CD8-positive, alpha-beta memory T cell (primary cell): Measurements from ENCODE around the gene XRCC5. TPM values are rescaled to one million over a fixed set of nuclear protein-coding genes. Genes with fewer than 3 reads are reported as not detected.

Source experiments
- CTCF ChIA-PET: fragments of 350-600 bp; sonication (Branson Sonifier 250); formaldehyde crosslinking; loops from one replicate; lab custom pipeline; 2021; ENCODE audit warnings: antibody characterized with exemption; lab: Charles Lee
- POLR2A ChIA-PET: fragments of 350-600 bp; sonication (Branson Sonifier 250); formaldehyde crosslinking; loops from one replicate; lab custom pipeline; 2021; ENCODE audit warnings: antibody characterized with exemption; lab: Charles Lee
- DNase-seq, 5 donors: peaks; one replicate each; pipeline versions ENCODE4 v3.0.0 to v3.0.0-alpha.2; 2020 to 2022; ENCODE audit warnings: mixed read lengths in 1 of 5
- H3K27ac ChIP-seq: one replicate; pipeline ENCODE4 v1.7.0; 2013; ENCODE audit warnings: low read depth, mild to moderate bottlenecking, low read length, moderate library complexity
- H3K27me3 ChIP-seq: 2 replicates; pipeline ENCODE4 v1.7.0; 2013; ENCODE audit warnings: low read length, mild to moderate bottlenecking; ENCODE audit not compliant: insufficient read depth, poor library complexity, severe bottlenecking
- H3K36me3 ChIP-seq: 2 replicates; pipeline ENCODE4 v1.7.0; 2013; ENCODE audit warnings: mild to moderate bottlenecking, low read length, moderate library complexity; ENCODE audit not compliant: insufficient read depth
- H3K4me1 ChIP-seq: 2 replicates; pipeline ENCODE4 v1.7.0; 2013; ENCODE audit warnings: mild to moderate bottlenecking, low read length, moderate library complexity; ENCODE audit not compliant: insufficient read depth
- H3K4me3 ChIP-seq: 2 replicates; pipeline ENCODE4 v1.7.0; 2013; ENCODE audit warnings: mild to moderate bottlenecking, low read length
- H3K9me3 ChIP-seq: 2 replicates; pipeline ENCODE4 v1.7.0; 2013; ENCODE audit warnings: mild to moderate bottlenecking, low read length
- H3K27ac Mint-ChIP-seq, 8 donors: one replicate each; pipeline ENCODE4 v1.8.0; 2020 to 2021; ENCODE audit warnings: mixed read lengths in 8 of 8, mild to moderate bottlenecking in 6 of 8, inconsistent platforms in 3 of 8, moderate library complexity in 3 of 8
- H3K27me3 Mint-ChIP-seq, 2 donors: one replicate each; pipeline ENCODE4 v1.8.0; 2020 to 2021; ENCODE audit warnings: mixed read lengths in 2 of 2, mild to moderate bottlenecking in 1 of 2, moderate library complexity in 1 of 2
- H3K36me3 Mint-ChIP-seq, 3 donors: one replicate each; pipeline ENCODE4 v1.8.0; 2020 to 2021; ENCODE audit warnings: mixed read lengths in 3 of 3, inconsistent platforms in 1 of 3, mild to moderate bottlenecking in 1 of 3
- H3K4me1 Mint-ChIP-seq, 3 donors: one replicate each; pipeline ENCODE4 v1.8.0; 2020 to 2021; ENCODE audit warnings: mixed read lengths in 3 of 3, inconsistent platforms in 1 of 3, mild to moderate bottlenecking in 1 of 3
- H3K4me3 Mint-ChIP-seq, 7 donors: one replicate each; pipeline ENCODE4 v1.8.0; 2020 to 2021; ENCODE audit warnings: mixed read lengths in 7 of 7, mild to moderate bottlenecking in 6 of 7, moderate library complexity in 4 of 7, inconsistent platforms in 2 of 7
- H3K9me3 Mint-ChIP-seq, 5 donors: one replicate each; pipeline ENCODE4 v1.8.0; 2020 to 2022; ENCODE audit warnings: mixed read lengths in 5 of 5, mild to moderate bottlenecking in 3 of 5, moderate library complexity in 2 of 5, inconsistent platforms in 1 of 5
- polyA plus RNA-seq: library from polyadenylated mRNA; unstranded; fragments of 300-500 nt; fragmentation: Illumina TruSeq; gene quantifications from one replicate; pipeline ENCODE4 v1.2.3, GENCODE V29; 2021
- total RNA-seq, 2 experiments: library from RNA; stranded (reverse); gene quantifications; one replicate each; pipeline ENCODE4 v1.2.3, GENCODE V29; 2021

Gene XRCC5
- total and polyA plus RNA-seq, 3 experiments from 2014 or later, result 306 to 643 (median 612) TPM

DNA sequence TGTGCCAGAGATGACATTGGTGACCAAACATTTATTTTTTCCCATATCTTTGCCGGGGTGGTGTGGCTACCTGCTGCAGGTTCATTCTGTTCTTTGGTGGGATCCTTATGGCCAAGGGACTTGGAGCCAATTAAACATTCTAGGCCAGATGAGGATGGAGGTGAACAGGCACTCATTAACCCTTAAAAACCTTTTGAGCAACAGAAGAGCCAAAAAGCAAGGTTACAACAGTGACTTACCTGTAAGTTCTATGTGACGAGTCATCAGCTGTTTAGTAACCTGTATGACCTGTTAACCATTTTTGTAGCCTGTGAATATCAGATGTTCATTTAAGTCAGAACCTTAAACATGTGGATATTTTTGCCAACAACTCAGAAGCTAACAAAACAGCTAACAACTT lies 105.6 kb downstream of the XRCC5 start:
- no peaks in the 10 kb centered on the region for H3K36me3 ChIP-seq
- H3K4me1 ChIP-seq, result peaks cover 6% of the 10 kb centered on the region
- peak overlapping the region in 1 of 8 donors; percentile 8 for H3K27ac Mint-ChIP-seq
- H3K27me3 Mint-ChIP-seq, result no peaks in the 10 kb centered on the region
- no peak for DNase-seq
- H3K36me3 Mint-ChIP-seq, result peaks cover 0 to 35% (median 1%) of the 10 kb centered on the region in 3 donors
- no peak overlapping the region for H3K27ac ChIP-seq
- ChIA-PET POLR2A (no interaction called here), CTCF (interaction anchor here (1.2 to 1.5 kb wide), 2 partner anchors 10 to 190 kb away, joined by 3 read pairs; no protein-coding TSS in a partner anchor)
- H3K4me3 ChIP-seq, result no peak overlapping the region
- no peaks in the 10 kb centered on the region for H3K9me3 ChIP-seq
- H3K4me1 Mint-ChIP-seq, result peaks cover 7 to 31% (median 24%) of the 10 kb centered on the region in 3 donors
- H3K4me3 Mint-ChIP-seq, result no peak overlapping the region
- no peaks in the 10 kb centered on the region for H3K9me3 Mint-ChIP-seq
- H3K27me3 ChIP-seq, result no peaks in the 10 kb centered on the region

DNA sequence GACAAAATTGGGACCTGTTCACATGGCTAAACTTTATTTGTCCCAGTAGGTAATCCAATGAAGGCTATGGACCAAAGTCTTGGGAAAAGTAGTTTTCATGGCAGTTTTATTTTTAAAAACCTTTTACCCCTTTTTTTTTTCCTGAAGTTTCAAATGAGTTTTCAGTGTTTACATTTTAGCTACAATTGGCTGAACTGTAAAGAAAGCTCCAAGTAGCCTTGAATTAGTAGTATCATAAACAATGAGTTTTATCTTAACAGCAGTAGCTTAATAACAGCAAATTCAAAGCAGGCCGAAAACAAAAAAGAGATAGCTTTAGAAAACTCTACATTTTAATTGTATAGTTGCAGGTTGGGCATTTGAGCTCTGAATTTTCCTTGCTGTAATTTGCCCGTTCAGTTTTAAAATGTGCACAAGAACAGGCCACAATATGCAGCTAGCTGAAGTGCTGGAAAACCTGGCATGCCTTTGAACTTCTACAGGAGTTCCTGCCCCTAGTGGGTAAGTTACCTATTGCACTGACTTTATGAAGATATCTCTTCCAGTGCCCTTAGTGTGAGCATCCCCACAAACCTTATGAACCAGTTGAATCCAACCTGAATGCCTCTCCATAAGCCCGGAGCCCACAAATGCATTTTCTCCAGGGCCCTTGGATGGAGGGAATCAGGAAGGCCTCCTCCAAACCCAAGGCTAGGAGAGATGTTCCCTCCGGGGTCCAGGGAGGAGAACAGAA lies 106.7 kb downstream of the XRCC5 start:
- H3K27me3 ChIP-seq, result no peaks in the 10 kb centered on the region
- H3K9me3 ChIP-seq, result no peaks in the 10 kb centered on the region
- ChIA-PET CTCF (interaction anchor here (1.2 to 1.5 kb wide), 2 partner anchors 11 to 189 kb away, joined by 3 read pairs; no protein-coding TSS in a partner anchor), POLR2A (no interaction called here)
- Mint-ChIP-seq H3K4me3 (no peak overlapping the region), H3K36me3 (peaks cover 0 to 32% (median 1%) of the 10 kb centered on the region in 3 donors), H3K4me1 (peaks cover 4 to 27% (median 17%) of the 10 kb centered on the region in 3 donors), H3K9me3 (no peaks in the 10 kb centered on the region), H3K27me3 (no peaks in the 10 kb centered on the region), H3K27ac (no peak overlapping the region)
- no peaks in the 10 kb centered on the region for H3K36me3 ChIP-seq
- DNase-seq, result no peak
- H3K4me3 ChIP-seq, result no peak overlapping the region
- no peaks in the 10 kb centered on the region for H3K4me1 ChIP-seq
- no peak overlapping the region for H3K27ac ChIP-seq

DNA sequence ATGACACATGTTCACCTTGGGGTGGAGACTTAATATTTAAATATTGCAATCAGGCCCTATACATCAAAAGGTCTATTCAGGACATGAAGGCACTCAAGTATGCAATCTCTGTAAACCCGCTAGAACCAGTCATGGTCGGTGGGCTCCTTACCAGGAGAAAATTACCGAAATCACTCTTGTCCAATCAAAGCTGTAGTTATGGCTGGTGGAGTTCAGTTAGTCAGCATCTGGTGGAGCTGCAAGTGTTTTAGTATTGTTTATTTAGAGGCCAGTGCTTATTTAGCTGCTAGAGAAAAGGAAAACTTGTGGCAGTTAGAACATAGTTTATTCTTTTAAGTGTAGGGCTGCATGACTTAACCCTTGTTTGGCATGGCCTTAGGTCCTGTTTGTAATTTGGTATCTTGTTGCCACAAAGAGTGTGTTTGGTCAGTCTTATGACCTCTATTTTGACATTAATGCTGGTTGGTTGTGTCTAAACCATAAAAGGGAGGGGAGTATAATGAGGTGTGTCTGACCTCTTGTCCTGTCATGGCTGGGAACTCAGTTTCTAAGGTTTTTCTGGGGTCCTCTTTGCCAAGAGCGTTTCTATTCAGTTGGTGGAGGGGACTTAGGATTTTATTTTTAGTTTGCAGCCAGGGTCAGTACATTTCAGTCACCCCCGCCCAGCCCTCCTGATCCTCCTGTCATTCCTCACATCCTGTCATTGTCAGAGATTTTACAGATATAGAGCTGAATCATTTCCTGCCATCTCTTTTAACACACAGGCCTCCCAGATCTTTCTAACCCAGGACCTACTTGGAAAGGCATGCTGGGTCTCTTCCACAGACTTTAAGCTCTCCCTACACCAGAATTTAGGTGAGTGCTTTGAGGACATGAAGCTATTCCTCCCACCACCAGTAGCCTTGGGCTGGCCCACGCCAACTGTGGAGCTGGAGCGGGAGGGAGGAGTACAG lies 108.1 kb downstream of the XRCC5 start:
- no peak overlapping the region for H3K4me3 ChIP-seq
- no peaks in the 10 kb centered on the region for H3K36me3 ChIP-seq
- Mint-ChIP-seq H3K4me3 (peak overlapping the region in 1 of 7 donors; percentile 27), H3K9me3 (no peaks in the 10 kb centered on the region), H3K27me3 (no peaks in the 10 kb centered on the region), H3K36me3 (peaks cover 0 to 27% (median under 1%) of the 10 kb centered on the region in 3 donors), H3K27ac (peak overlapping the region in 2 of 8 donors; percentile 25 to 33), H3K4me1 (peaks cover 7 to 20% (median 18%) of the 10 kb centered on the region in 3 donors)
- no peaks in the 10 kb centered on the region for H3K4me1 ChIP-seq
- H3K27me3 ChIP-seq, result no peaks in the 10 kb centered on the region
- no peaks in the 10 kb centered on the region for H3K9me3 ChIP-seq
- H3K27ac ChIP-seq, result no peak overlapping the region
- ChIA-PET CTCF (interaction anchor here (1.8 kb wide), 1 partner anchor 188 kb away, joined by 5 read pairs; no protein-coding TSS in a partner anchor), POLR2A (no interaction called here)
- DNase-seq, result no peak

DNA sequence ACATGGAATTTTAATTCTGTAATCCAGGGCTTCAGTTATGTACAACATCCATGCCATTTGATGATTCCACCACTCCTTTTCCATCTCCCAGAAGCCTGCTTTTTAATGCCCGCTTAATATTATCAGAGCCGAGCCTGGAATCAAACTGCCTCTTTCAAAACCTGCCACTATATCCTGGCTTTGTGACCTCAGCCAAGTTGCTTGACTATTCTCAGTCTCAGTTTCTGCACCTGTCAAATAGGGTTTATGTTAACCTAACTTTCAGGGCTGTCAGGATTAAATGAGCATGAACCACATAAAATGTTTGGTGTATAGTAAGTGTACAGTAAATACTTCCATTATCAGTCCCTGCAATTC lies 108.7 kb downstream of the XRCC5 start:
- peaks cover 0 to 24% (median 0%) of the 10 kb centered on the region in 3 donors for H3K36me3 Mint-ChIP-seq
- Histone ChIP-seq H3K4me3 (no peak overlapping the region), H3K9me3 (no peaks in the 10 kb centered on the region), H3K27ac (no peak overlapping the region), H3K27me3 (no peaks in the 10 kb centered on the region), H3K36me3 (no peaks in the 10 kb centered on the region), H3K4me1 (peaks cover 2% of the 10 kb centered on the region)
- no peak for DNase-seq
- no peaks in the 10 kb centered on the region for H3K27me3 Mint-ChIP-seq
- peak overlapping the region in 1 of 7 donors; percentile 27 for H3K4me3 Mint-ChIP-seq
- H3K9me3 Mint-ChIP-seq, result no peaks in the 10 kb centered on the region
- CTCF ChIA-PET, result interaction anchor here (1.8 kb wide), 1 partner anchor 187 kb away, joined by 5 read pairs; no protein-coding TSS in a partner anchor
- H3K27ac Mint-ChIP-seq, result peak overlapping the region in 4 of 8 donors; percentile 4 to 42 (median 38)
- peaks cover 11 to 23% (median 23%) of the 10 kb centered on the region in 3 donors for H3K4me1 Mint-ChIP-seq
- POLR2A ChIA-PET, result no interaction called here

DNA sequence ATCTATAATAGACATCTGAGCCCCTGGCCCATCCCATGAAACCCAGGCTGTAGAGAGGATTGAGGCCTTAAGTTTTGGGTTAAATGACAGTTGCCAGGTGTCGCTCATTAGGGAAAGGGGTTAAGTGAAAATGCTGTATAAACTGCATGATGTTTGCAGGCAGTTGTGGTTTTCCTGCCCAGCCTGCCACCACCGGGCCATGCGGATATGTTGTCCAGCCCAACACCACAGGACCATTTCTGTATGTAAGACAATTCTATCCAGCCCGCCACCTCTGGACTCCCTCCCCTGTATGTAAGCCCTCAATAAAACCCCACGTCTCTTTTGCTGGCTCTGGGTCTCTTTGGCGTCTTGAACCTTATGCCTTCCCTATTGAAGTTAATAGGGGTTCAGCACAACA lies 110.7 kb downstream of the XRCC5 start:
- ChIA-PET CTCF (no interaction called here), POLR2A (no interaction called here)
- no peak for DNase-seq
- H3K36me3 Mint-ChIP-seq, result peaks cover 0 to 16% (median 0%) of the 10 kb centered on the region in 3 donors
- H3K4me3 Mint-ChIP-seq, result no peak overlapping the region
- peaks cover 16 to 29% (median 28%) of the 10 kb centered on the region in 3 donors for H3K4me1 Mint-ChIP-seq
- H3K27me3 ChIP-seq, result no peaks in the 10 kb centered on the region
- no peak overlapping the region for H3K27ac Mint-ChIP-seq
- H3K27me3 Mint-ChIP-seq, result no peaks in the 10 kb centered on the region
- H3K9me3 Mint-ChIP-seq, result no peaks in the 10 kb centered on the region
- H3K36me3 ChIP-seq, result no peaks in the 10 kb centered on the region
- no peak overlapping the region for H3K4me3 ChIP-seq
- peaks cover 6% of the 10 kb centered on the region for H3K4me1 ChIP-seq
- H3K9me3 ChIP-seq, result no peaks in the 10 kb centered on the region
- H3K27ac ChIP-seq, result no peak overlapping the region

DNA sequence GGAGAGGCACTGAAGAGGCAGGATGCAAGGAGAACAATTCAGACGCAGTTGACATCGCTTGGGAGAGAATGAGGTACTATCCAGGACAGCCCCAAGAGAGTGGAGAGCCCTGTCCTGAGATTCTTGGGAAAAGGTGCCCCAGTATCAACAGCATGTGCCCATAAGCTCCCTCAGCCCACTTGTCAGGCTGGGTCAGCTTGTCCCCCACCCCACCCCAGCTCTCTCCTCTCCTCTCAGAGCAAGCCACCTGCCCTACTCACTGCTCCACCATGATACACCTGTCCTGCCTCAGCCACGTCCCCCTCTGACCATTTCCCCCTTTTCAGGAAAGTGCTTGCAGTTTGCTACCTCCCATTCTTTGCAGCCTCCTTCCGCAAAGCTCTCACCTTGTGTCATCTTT lies 111.8 kb downstream of the XRCC5 start:
- Mint-ChIP-seq H3K36me3 (peaks cover 0 to 15% (median 0%) of the 10 kb centered on the region in 3 donors), H3K27me3 (no peaks in the 10 kb centered on the region), H3K27ac (no peak overlapping the region), H3K4me1 (peaks cover 16 to 29% (median 28%) of the 10 kb centered on the region in 3 donors), H3K4me3 (no peak overlapping the region), H3K9me3 (no peaks in the 10 kb centered on the region)
- Histone ChIP-seq H3K36me3 (no peaks in the 10 kb centered on the region), H3K27me3 (no peaks in the 10 kb centered on the region), H3K4me1 (peaks cover 6% of the 10 kb centered on the region), H3K4me3 (no peak overlapping the region), H3K9me3 (no peaks in the 10 kb centered on the region), H3K27ac (no peak overlapping the region)
- ChIA-PET CTCF (no interaction called here), POLR2A (interaction anchor here (0.7 kb wide), 1 partner anchor 25 kb away, joined by 3 read pairs; no protein-coding TSS in a partner anchor)
- DNase-seq, result no peak

DNA sequence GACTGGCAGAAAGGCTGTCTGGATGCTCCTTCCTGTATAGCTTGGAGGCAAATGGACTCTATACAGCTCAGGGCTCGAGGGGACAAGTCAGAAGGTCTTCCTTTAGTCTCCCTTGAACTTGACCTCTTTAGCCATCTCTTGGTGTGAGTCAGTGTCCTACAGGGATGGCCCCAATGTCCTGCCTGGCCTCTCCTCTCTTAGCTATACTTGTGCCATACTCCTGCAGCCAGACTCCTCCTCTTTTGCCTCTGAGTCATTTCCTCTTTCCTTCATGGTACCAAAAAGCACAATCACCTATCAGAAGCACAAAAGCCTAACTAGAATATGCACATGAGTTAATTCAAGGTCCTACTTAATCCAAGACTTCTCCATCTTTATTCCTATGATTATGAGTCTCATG lies 112.7 kb downstream of the XRCC5 start:
- H3K27me3 Mint-ChIP-seq, result no peaks in the 10 kb centered on the region
- H3K4me1 Mint-ChIP-seq, result peaks cover 16 to 26% (median 26%) of the 10 kb centered on the region in 3 donors
- peaks cover 0 to 15% (median 0%) of the 10 kb centered on the region in 3 donors for H3K36me3 Mint-ChIP-seq
- H3K4me3 Mint-ChIP-seq, result no peak overlapping the region
- DNase-seq, result no peak
- H3K27me3 ChIP-seq, result no peaks in the 10 kb centered on the region
- H3K27ac Mint-ChIP-seq, result peak overlapping the region in 1 of 8 donors; percentile 56
- H3K4me3 ChIP-seq, result no peak overlapping the region
- no peak overlapping the region for H3K27ac ChIP-seq
- ChIA-PET CTCF (interaction anchor here (0.6 to 2.1 kb wide), 3 partner anchors 29 to 1491 kb away, joined by 3 to 7 read pairs (median 3); no protein-coding TSS in a partner anchor), POLR2A (interaction anchor here (0.7 kb wide), 1 partner anchor 26 kb away, joined by 3 read pairs; no protein-coding TSS in a partner anchor)
- no peaks in the 10 kb centered on the region for H3K9me3 ChIP-seq
- H3K4me1 ChIP-seq, result peaks cover 6% of the 10 kb centered on the region
- no peaks in the 10 kb centered on the region for H3K36me3 ChIP-seq
- no peaks in the 10 kb centered on the region for H3K9me3 Mint-ChIP-seq
